HCT116 (cell line): ENCODE data around the gene RCBTB1. TPM values are rescaled to one million over a fixed set of nuclear protein-coding genes. Genes with fewer than 3 reads are reported as not detected.

ENCODE experiments used
- ATAC-seq: fragments of 200-7000 bp; cut with Tn5 transposase; 2 replicates; pipeline ENCODE4 v1.9.1; 2020; ENCODE audit warnings: mild to moderate bottlenecking, moderate library complexity
- BruUV-seq: library from RNA; stranded (reverse); fragments of 400-500 nt; replicated peaks from 2 replicates; lab custom pipeline; 2021; lab: Mats Ljungman, UMichigan
- CTCF ChIA-PET: fragments of 300-600 bp; sonication (Branson Sonifier 250); formaldehyde crosslinking; loops from one replicate; lab custom pipeline; 2021; ENCODE audit warnings: antibody characterized with exemption; lab: Charles Lee
- POLR2A ChIA-PET: fragments of 300-600, 350-600 bp; sonication (Branson Sonifier 250); formaldehyde crosslinking; loops from one replicate; lab custom pipeline; 2021; ENCODE audit warnings: antibody characterized with exemption; lab: Charles Lee
- RAD21 ChIA-PET, 2 experiments: fragments of 300-600 bp; sonication (Branson Sonifier 250); formaldehyde crosslinking; loops; one replicate each; lab custom pipeline; 2023; ENCODE audit warnings: low total read pairs in 2 of 2; ENCODE audit not compliant: uncharacterized antibody in 2 of 2, unreplicated experiment in 2 of 2, low non-redundant PET in 1 of 2; lab: Charles Lee
- DNase-seq: peaks from one replicate; pipeline ENCODE4 v3.0.0-alpha.2; 2010; ENCODE audit warnings: low read depth, low spot score
- H2AFZ ChIP-seq: fragments of 200-600 bp; shearing (Covaris generic), sonication (generic); 2 replicates; pipeline ENCODE4 v1.6.1; 2017; ENCODE audit warnings: low read depth, mixed run types, mixed read lengths, antibody characterized with exemption, low read length; ENCODE audit not compliant: poor library complexity, severe bottlenecking
- H3K27ac ChIP-seq: 2 replicates; pipeline ENCODE4 v1.5.1; 2012; ENCODE audit warnings: low read depth, low read length
- H3K27me3 ChIP-seq: fragments of 200-600 bp; sonication (generic); 2 replicates; pipeline ENCODE4 v1.6.1; 2016; ENCODE audit warnings: mixed run types, low read length, mixed read lengths; ENCODE audit not compliant: insufficient read depth
- H3K36me3 ChIP-seq, 2 experiments: fragments of 200-500 bp in 1 of 2; fragments of 200-600 bp in 1 of 2; sonication (Bioruptor generic) in 1 of 2; sonication (generic) in 1 of 2; 2 replicates each; pipeline versions ENCODE4 v1.5.1 to v1.6.1; 2014 to 2016; ENCODE audit warnings: low read length in 2 of 2, inconsistent platforms in 1 of 2, mixed read lengths in 1 of 2, mixed run types in 1 of 2; ENCODE audit not compliant: insufficient read depth in 2 of 2, control insufficient read depth in 1 of 2
- H3K4me1 ChIP-seq, 2 experiments: fragments of 200-600 bp in 1 of 2; sonication (generic) in 1 of 2; 2 replicates each; pipeline versions ENCODE4 v1.5.1 to v1.6.1; 2012 to 2017; ENCODE audit warnings: low read length in 2 of 2, inconsistent platforms in 1 of 2, mild to moderate bottlenecking in 1 of 2, mixed read lengths in 1 of 2, mixed run types in 1 of 2, moderate library complexity in 1 of 2; ENCODE audit not compliant: insufficient read depth in 2 of 2, control insufficient read depth in 1 of 2
- H3K4me2 ChIP-seq: fragments of 200-600 bp; sonication (generic); 2 replicates; pipeline ENCODE4 v1.6.1; 2017; ENCODE audit warnings: mixed run types, low read length, mixed read lengths
- H3K4me3 ChIP-seq, 2 experiments: fragments of 200-600 bp in 1 of 2; sonication (generic) in 1 of 2; replicated peaks in 1 of 2; 2 replicates each; pipeline ENCODE4 v1.5.1; 2011 to 2016; ENCODE audit warnings: low read length in 2 of 2, control low read depth in 1 of 2, low read depth in 1 of 2, mild to moderate bottlenecking in 1 of 2, mixed read lengths in 1 of 2, mixed run types in 1 of 2
- H3K79me2 ChIP-seq: fragments of 200-600 bp; sonication (generic); 2 replicates; pipeline ENCODE4 v1.6.1; 2017; ENCODE audit warnings: mild to moderate bottlenecking, mixed run types, low read length, moderate library complexity, mixed read lengths; ENCODE audit not compliant: insufficient read depth
- H3K9ac ChIP-seq: fragments of 200-600 bp; sonication (generic); 2 replicates; pipeline ENCODE4 v1.6.1; 2016; ENCODE audit warnings: low read length, mixed read lengths
- H3K9me2 ChIP-seq: fragments of 200-600 bp; sonication (generic), shearing (Covaris generic); 2 replicates; pipeline ENCODE4 v1.6.1; 2017; ENCODE audit warnings: mixed run types, mild to moderate bottlenecking, moderate library complexity; ENCODE audit not compliant: insufficient read depth
- H3K9me3 ChIP-seq, 2 experiments: fragments of 200-500 bp in 1 of 2; fragments of 200-600 bp in 1 of 2; sonication (Bioruptor generic) in 1 of 2; sonication (generic) in 1 of 2; 2 replicates each; pipeline ENCODE4 v1.6.1; 2014 to 2017; ENCODE audit warnings: low read length in 2 of 2, mixed read lengths in 2 of 2, inconsistent platforms in 1 of 2, low read depth in 1 of 2, mild to moderate bottlenecking in 1 of 2, mixed run types in 1 of 2, moderate library complexity in 1 of 2; ENCODE audit not compliant: control insufficient read depth in 1 of 2, insufficient read depth in 1 of 2
- H4K20me1 ChIP-seq: fragments of 200-600 bp; sonication (generic), shearing (Covaris generic); 2 replicates; pipeline ENCODE4 v1.6.1; 2017; ENCODE audit warnings: mixed run types, mild to moderate bottlenecking, moderate library complexity; ENCODE audit not compliant: insufficient read depth
- ATF3 ChIP-seq: IDR thresholded peaks from 2 replicates; pipeline ENCODE4 v1.6.1; 2012
- CBX3 ChIP-seq: IDR thresholded peaks from 2 replicates; pipeline ENCODE4 v1.6.1; 2012; ENCODE audit warnings: low read depth
- CTCF ChIP-seq, 3 experiments: fragments of 200-600 bp in 1 of 3; sonication (generic) in 1 of 3; IDR thresholded peaks in 2 of 3; conservative IDR thresholded peaks in 1 of 3; 2 replicates each; pipeline ENCODE4 v1.5.1; 2012 to 2017; ENCODE audit warnings: low read depth in 2 of 3, low read length in 2 of 3, antibody characterized with exemption in 1 of 3, borderline replicate concordance in 1 of 3, control low read depth in 1 of 3, mild to moderate bottlenecking in 1 of 3, mixed read lengths in 1 of 3, mixed run types in 1 of 3, moderate library complexity in 1 of 3; ENCODE audit not compliant: insufficient read depth in 1 of 3
- EGR1 ChIP-seq: IDR thresholded peaks from 2 replicates; pipeline ENCODE4 v1.6.1; 2012; ENCODE audit warnings: low read depth
- ELF1 ChIP-seq: IDR thresholded peaks from 2 replicates; pipeline ENCODE4 v1.6.1; 2012; ENCODE audit warnings: low read depth, borderline replicate concordance
- EZH2 ChIP-seq: fragments of 200-600 bp; sonication (generic); IDR thresholded peaks from 2 replicates; pipeline ENCODE4 v1.6.1; 2017; ENCODE audit warnings: antibody characterized with exemption, mixed run types
- EZH2phosphoT487 ChIP-seq: fragments of 200-600 bp; IDR thresholded peaks from 2 replicates; pipeline ENCODE4 v1.6.1; 2018; ENCODE audit warnings: antibody characterized with exemption, borderline replicate concordance
- FOSL1 ChIP-seq: IDR thresholded peaks from 2 replicates; pipeline ENCODE4 v1.6.1; 2012; ENCODE audit warnings: low read depth
- JUND ChIP-seq: IDR thresholded peaks from 2 replicates; pipeline ENCODE4 v1.6.1; 2012
- POLR2A ChIP-seq: IDR thresholded peaks from 2 replicates; pipeline ENCODE4 v1.7.0; 2011; ENCODE audit warnings: borderline replicate concordance; ENCODE audit not compliant: insufficient read depth, insufficient read length; ENCODE audit errors: extremely low read depth
- POLR2AphosphoS5 ChIP-seq: IDR thresholded peaks from 2 replicates; pipeline ENCODE4 v1.6.1; 2011; ENCODE audit warnings: mild to moderate bottlenecking, low read depth, low read length, moderate library complexity
- SIN3A ChIP-seq: IDR thresholded peaks from 2 replicates; pipeline ENCODE4 v1.6.1; 2012; ENCODE audit warnings: low read depth
- SP1 ChIP-seq: IDR thresholded peaks from 2 replicates; pipeline ENCODE4 v1.6.1; 2012; ENCODE audit warnings: low read depth
- SRF ChIP-seq: IDR thresholded peaks from 2 replicates; pipeline ENCODE4 v1.6.1; 2012; ENCODE audit warnings: low read depth
- TCF7L2 ChIP-seq: IDR thresholded peaks from 2 replicates; pipeline ENCODE4 v1.7.0; 2011; ENCODE audit warnings: borderline replicate concordance, inconsistent platforms; ENCODE audit not compliant: insufficient read depth, insufficient read length; ENCODE audit errors: extremely low read depth
- YY1 ChIP-seq: IDR thresholded peaks from 2 replicates; pipeline ENCODE4 v1.6.1; 2011; ENCODE audit warnings: low read length, low read depth, moderate library complexity, mild to moderate bottlenecking; ENCODE audit not compliant: insufficient replicate concordance; ENCODE audit errors: extremely low read depth
- ZFX ChIP-seq: fragments of 450-650 bp; IDR thresholded peaks from 2 replicates; pipeline ENCODE4 v1.6.1; 2017
- ZNF274 ChIP-seq: fragments of 200-500 bp; sonication (Bioruptor generic); IDR thresholded peaks from 2 replicates; pipeline ENCODE4 v1.6.1; 2014; ENCODE audit warnings: mild to moderate bottlenecking, low read depth, low read length, inconsistent platforms
- intact Hi-C: fragments of 100-400 bp; cut with micrococcal nuclease; formaldehyde crosslinking; loops from 2 replicates; pipeline ENCODE4 v1.10.0; 2022
- total RNA-seq: library from RNA; stranded (reverse); gene quantifications from one replicate; pipeline ENCODE4 v1.2.1, GENCODE V29; 2021; ENCODE audit not compliant: unreplicated experiment
- TF ChIP-seq, protein P1 (sequence below): IDR thresholded peaks from 2 replicates; pipeline ENCODE4 v1.6.1; 2012
- TF ChIP-seq, protein P2 (sequence below): IDR thresholded peaks from 2 replicates; pipeline ENCODE4 v1.6.1; 2011; ENCODE audit warnings: mild to moderate bottlenecking, low read length, moderate library complexity; ENCODE audit not compliant: insufficient replicate concordance; ENCODE audit errors: extremely low read depth

RCBTB1 gene
- total RNA-seq, 1 experiment from 2014 or later = 22.2 TPM

DNA sequence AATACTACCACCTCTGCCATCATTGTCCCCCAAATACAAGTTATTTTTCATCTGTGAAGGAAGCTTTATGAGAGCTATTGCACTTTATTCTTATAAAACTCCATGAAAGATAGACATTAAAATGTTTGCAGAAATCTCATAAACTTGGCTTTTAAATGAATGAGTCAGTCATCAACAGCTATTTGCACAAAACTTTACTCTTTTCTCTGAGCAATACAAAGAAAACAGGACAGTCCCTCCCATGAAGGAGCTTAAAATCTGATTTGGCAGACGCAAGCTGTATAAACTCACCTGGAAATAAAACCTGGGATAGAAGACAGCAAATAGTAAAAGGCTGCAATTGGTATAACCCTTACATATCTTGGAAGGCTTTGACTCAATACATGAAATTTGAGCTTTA is 16.6 kb upstream of the RCBTB1 start:
- no peaks in the 10 kb centered on the region for H4K20me1 ChIP-seq
- ChIA-PET POLR2A (interaction anchor here (0.7 kb wide), 1 partner anchor 50 kb away, joined by 3 read pairs; no protein-coding TSS in a partner anchor), CTCF (interaction anchor here (1.3 kb wide), 2 partner anchors 307 to 502 kb away, joined by 3 to 4 read pairs; no protein-coding TSS in a partner anchor), RAD21 (no interaction called here)
- no peaks in the 10 kb centered on the region for H3K9me3 ChIP-seq
- no peaks in the 10 kb centered on the region for H3K27me3 ChIP-seq
- no peak overlapping the region for H3K9ac ChIP-seq
- H3K79me2 ChIP-seq = no peaks in the 10 kb centered on the region
- DNase-seq = no peak
- H2AFZ ChIP-seq = no peak overlapping the region
- TF ChIP-seq JUND (no peak), YY1 (no peak), SRF (no peak), CBX3 (no peak), SIN3A (no peak), SP1 (no peak), FOSL1 (no peak), ELF1 (no peak), ZNF274 (no peak), EZH2phosphoT487 (no peak), EZH2 (no peak), TCF7L2 (no peak), ZFX (no peak), CTCF (IDR thresholded peaks at IDR 0.05 in 2 of 3, conservative IDR thresholded peaks at IDR 0.05 in 1 of 3; ENCODE audit: borderline replicate concordance in 1 of 3, insufficient read depth in 1 of 3, low read depth in 2 of 3, low read length in 2 of 3) (no peak), ATF3 (no peak), POLR2AphosphoS5 (no peak), EGR1 (no peak), POLR2A (no peak)
- TF ChIP-seq, protein P1, sequence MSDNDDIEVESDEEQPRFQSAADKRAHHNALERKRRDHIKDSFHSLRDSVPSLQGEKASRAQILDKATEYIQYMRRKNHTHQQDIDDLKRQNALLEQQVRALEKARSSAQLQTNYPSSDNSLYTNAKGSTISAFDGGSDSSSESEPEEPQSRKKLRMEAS = no peak
- TF ChIP-seq, protein P2, sequence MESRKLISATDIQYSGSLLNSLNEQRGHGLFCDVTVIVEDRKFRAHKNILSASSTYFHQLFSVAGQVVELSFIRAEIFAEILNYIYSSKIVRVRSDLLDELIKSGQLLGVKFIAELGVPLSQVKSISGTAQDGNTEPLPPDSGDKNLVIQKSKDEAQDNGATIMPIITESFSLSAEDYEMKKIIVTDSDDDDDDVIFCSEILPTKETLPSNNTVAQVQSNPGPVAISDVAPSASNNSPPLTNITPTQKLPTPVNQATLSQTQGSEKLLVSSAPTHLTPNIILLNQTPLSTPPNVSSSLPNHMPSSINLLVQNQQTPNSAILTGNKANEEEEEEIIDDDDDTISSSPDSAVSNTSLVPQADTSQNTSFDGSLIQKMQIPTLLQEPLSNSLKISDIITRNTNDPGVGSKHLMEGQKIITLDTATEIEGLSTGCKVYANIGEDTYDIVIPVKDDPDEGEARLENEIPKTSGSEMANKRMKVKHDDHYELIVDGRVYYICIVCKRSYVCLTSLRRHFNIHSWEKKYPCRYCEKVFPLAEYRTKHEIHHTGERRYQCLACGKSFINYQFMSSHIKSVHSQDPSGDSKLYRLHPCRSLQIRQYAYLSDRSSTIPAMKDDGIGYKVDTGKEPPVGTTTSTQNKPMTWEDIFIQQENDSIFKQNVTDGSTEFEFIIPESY = no peak
- no peaks in the 10 kb centered on the region for H3K9me2 ChIP-seq
- no peak overlapping the region for H3K27ac ChIP-seq
- no peaks in the 10 kb centered on the region for H3K36me3 ChIP-seq
- intact Hi-C loops = loop anchor here (10.0 kb wide), 2 partner anchors 157 to 507 kb away; partner anchors contain the start of genes CAB39L and SETDB2
- peaks cover 0 to 5% of the 10 kb centered on the region in 2 experiments; a peak in 2 of 4 replicates for H3K4me1 ChIP-seq
- no TSS peak for BruUV-seq
- ATAC-seq = no peak
- no peak overlapping the region for H3K4me2 ChIP-seq
- H3K4me3 ChIP-seq = no peak overlapping the region
